OCI-LY1 (cell line): Measurements from ENCODE around the gene NRTN.

Experiments used
- H2AFZ ChIP-seq: fragments of 200-600 bp; sonication (generic), shearing (Covaris generic); 2 replicates; pipeline ENCODE4 v1.6.0; 2014; ENCODE audit warnings: antibody characterized with exemption, mild to moderate bottlenecking, low read length
- H3F3A ChIP-seq: fragments of 200-600 bp; sonication (generic), shearing (Covaris generic); 2 replicates; pipeline ENCODE4 v1.6.0; 2014; ENCODE audit warnings: mild to moderate bottlenecking, antibody characterized with exemption, low read length, moderate library complexity; ENCODE audit not compliant: insufficient read depth
- H3K27ac ChIP-seq: fragments of 200-600 bp; sonication (generic); 2 replicates; pipeline ENCODE4 v1.5.1; 2014; ENCODE audit warnings: low read length, mixed run types, mild to moderate bottlenecking, low read depth; ENCODE audit not compliant: poor library complexity, severe bottlenecking
- H3K27me3 ChIP-seq: fragments of 200-600 bp; sonication (generic); 2 replicates; pipeline ENCODE4 v1.6.0; 2014; ENCODE audit warnings: antibody characterized with exemption, mild to moderate bottlenecking, low read length, moderate library complexity; ENCODE audit not compliant: insufficient read depth
- H3K36me3 ChIP-seq: fragments of 200-600 bp; sonication (generic); 2 replicates; pipeline ENCODE4 v1.6.1; 2014; ENCODE audit warnings: mild to moderate bottlenecking, antibody characterized with exemption, low read length, moderate library complexity, mixed read lengths; ENCODE audit not compliant: insufficient read depth
- H3K4me1 ChIP-seq: fragments of 200-600 bp; sonication (generic); 2 replicates; pipeline ENCODE4 v1.5.1; 2014; ENCODE audit warnings: mild to moderate bottlenecking, low read length, moderate library complexity; ENCODE audit not compliant: insufficient read depth, severe bottlenecking
- H3K4me2 ChIP-seq: fragments of 200-600 bp; sonication (generic), shearing (Covaris generic); 2 replicates; pipeline ENCODE4 v1.6.1; 2014; ENCODE audit warnings: low read length
- H3K4me3 ChIP-seq: fragments of 200-600 bp; sonication (generic); 2 replicates; pipeline ENCODE4 v1.5.1; 2014; ENCODE audit warnings: low read length, low read depth, mild to moderate bottlenecking, mixed read lengths; ENCODE audit not compliant: poor library complexity, severe bottlenecking
- H3K79me2 ChIP-seq: fragments of 200-600 bp; shearing (Covaris generic); 2 replicates; pipeline ENCODE4 v1.6.1; 2016; ENCODE audit warnings: mixed run types, low read length, mixed read lengths; ENCODE audit not compliant: insufficient read depth
- H3K9ac ChIP-seq: fragments of 200-600 bp; sonication (generic), shearing (Covaris generic); 2 replicates; pipeline ENCODE4 v1.6.1; 2014; ENCODE audit warnings: mild to moderate bottlenecking, low read length, mixed read lengths
- H3K9me2 ChIP-seq: fragments of 200-600 bp; sonication (generic), shearing (Covaris generic); 2 replicates; pipeline ENCODE4 v1.6.1; 2014; ENCODE audit warnings: low read depth, mild to moderate bottlenecking, low read length, mixed read lengths
- H3K9me3 ChIP-seq: fragments of 200-600 bp; shearing (Covaris generic); 2 replicates; pipeline ENCODE4 v1.6.1; 2014; ENCODE audit warnings: low read length, mixed read lengths
- H4K20me1 ChIP-seq: fragments of 200-600 bp; sonication (generic), shearing (Covaris generic); 2 replicates; pipeline ENCODE4 v1.6.0; 2016; ENCODE audit warnings: mild to moderate bottlenecking, low read length; ENCODE audit not compliant: insufficient read depth
- CTCF ChIP-seq: fragments of 200-600 bp; sonication (generic), shearing (Covaris generic); IDR thresholded peaks from 2 replicates; pipeline ENCODE4 v1.5.1; 2017; ENCODE audit warnings: mild to moderate bottlenecking, antibody characterized with exemption, low read length, moderate library complexity, mixed read lengths
- EZH2 ChIP-seq: fragments of 200-600 bp; sonication (generic), shearing (Covaris generic); IDR thresholded peaks from 2 replicates; pipeline ENCODE4 v1.8.0; 2017; ENCODE audit warnings: borderline replicate concordance, mixed run types, mild to moderate bottlenecking, antibody characterized with exemption, low read length, moderate library complexity, mixed read lengths

NRTN gene

GRCh38 chr19:5790559-5791520 is 14.0 kb upstream of the NRTN start, which contains the start of gene DUS3L:
TSS of gene DUS3L (minus strand) at chr19:5791163. CDS start at chr19:5791141, 22 bp downstream.
- Histone ChIP-seq H2AFZ (peak within 1 kb of the TSS; percentile 78; the same call in 1 of the 2 replicates), H3K9me3 (no peaks in the 10 kb centered on the region), H3K27ac (peak within 1 kb of the TSS; percentile 92), H3K4me2 (peak within 1 kb of the TSS; percentile 70), H4K20me1 (no peaks in the 10 kb centered on the region), H3K4me1 (peaks cover 8% of the 10 kb centered on the region), H3K36me3 (peaks cover 43% of the 10 kb centered on the region), H3K9ac (peak within 1 kb of the TSS; percentile 91), H3K79me2 (no peaks in the 10 kb centered on the region), H3F3A (no peaks in the 10 kb centered on the region), H3K27me3 (no peaks in the 10 kb centered on the region), H3K9me2 (no peaks in the 10 kb centered on the region), H3K4me3 (peak within 1 kb of the TSS; percentile 78)
- TF ChIP-seq CTCF, result no peak
- TF ChIP-seq EZH2, result no peak

DNA sequence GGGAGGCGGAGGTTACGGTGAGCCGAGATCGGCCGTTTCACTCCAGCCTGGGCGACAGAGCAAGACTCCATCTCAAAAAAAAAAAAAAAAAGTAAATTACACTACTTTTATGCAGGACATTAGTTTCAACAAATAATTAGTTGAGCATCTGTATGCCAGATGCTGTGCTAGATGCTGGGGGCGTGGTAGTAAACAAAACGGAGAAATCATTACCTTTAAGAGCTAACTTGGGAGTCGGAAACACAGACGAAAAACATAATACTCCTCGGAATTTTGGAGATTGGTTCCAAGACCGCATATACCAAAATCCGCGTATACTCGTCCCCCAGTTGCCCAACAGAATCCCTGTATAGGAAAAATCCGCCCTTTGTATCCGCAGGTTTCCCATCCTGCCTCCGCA is 12.6 kb upstream of the NRTN start:
- no peak overlapping the region for H3K9ac ChIP-seq
- no peaks in the 10 kb centered on the region for H3K27me3 ChIP-seq
- H3K79me2 ChIP-seq, result no peaks in the 10 kb centered on the region
- H4K20me1 ChIP-seq, result no peaks in the 10 kb centered on the region
- H3K4me1 ChIP-seq, result peaks cover 8% of the 10 kb centered on the region
- peaks cover 29% of the 10 kb centered on the region for H3K36me3 ChIP-seq
- no peaks in the 10 kb centered on the region for H3K9me2 ChIP-seq
- H2AFZ ChIP-seq, result no peak overlapping the region
- no peaks in the 10 kb centered on the region for H3K9me3 ChIP-seq
- no peak for TF ChIP-seq EZH2
- no peak overlapping the region for H3K4me2 ChIP-seq
- no peak overlapping the region for H3K27ac ChIP-seq
- H3F3A ChIP-seq, result no peaks in the 10 kb centered on the region
- H3K4me3 ChIP-seq, result no peak overlapping the region

DNA sequence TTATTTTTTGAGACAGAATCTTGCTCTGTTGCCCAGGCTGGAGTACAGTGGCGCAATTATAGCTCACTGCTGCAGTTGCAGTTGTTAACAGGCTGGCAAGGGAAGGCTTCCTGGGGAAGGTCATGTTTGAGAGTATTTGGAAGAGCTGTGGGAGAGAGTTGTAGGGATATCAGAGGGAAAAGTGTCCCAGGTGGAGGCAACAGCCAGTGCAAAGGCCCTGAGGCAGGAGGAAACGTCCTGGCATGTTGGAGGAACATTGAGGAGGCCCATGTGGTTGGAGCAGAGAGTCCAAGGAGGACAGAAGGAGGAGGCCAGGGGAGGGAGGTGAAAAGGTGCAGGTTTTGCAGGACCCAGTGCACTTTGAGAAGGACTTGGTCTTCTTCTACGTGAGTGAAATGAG is 11.7 kb upstream of the NRTN start:
- Histone ChIP-seq H3K4me3 (no peak overlapping the region), H3K9me2 (no peaks in the 10 kb centered on the region), H3F3A (no peaks in the 10 kb centered on the region), H3K9me3 (no peaks in the 10 kb centered on the region), H3K27ac (no peak overlapping the region), H3K4me2 (no peak overlapping the region), H4K20me1 (no peaks in the 10 kb centered on the region), H3K36me3 (peaks cover 19% of the 10 kb centered on the region), H3K79me2 (no peaks in the 10 kb centered on the region), H3K9ac (no peak overlapping the region), H3K4me1 (peaks cover 8% of the 10 kb centered on the region), H2AFZ (no peak overlapping the region), H3K27me3 (no peaks in the 10 kb centered on the region)
- TF ChIP-seq CTCF (no peak), EZH2 (no peak)
